NCI-H774 (cell line): Measurements from ENCODE around the gene CHD8.
"Not testable (repeated sequence)": the region's sequence is repeated elsewhere in the genome, so short reads cannot be mapped to it uniquely, and the experiment has no call there.

ENCODE experiments used
- DNase-seq: peaks from one replicate; lab custom pipeline; 2025; lab: John Stamatoyannopoulos, UW

CHD8 gene

GRCh38 chr14:21436567-21437062 is 19.3 kb downstream of the CHD8 start:
- DNase-seq: no peak

GRCh38 chr14:21431126-21431525 is 24.8 kb downstream of the CHD8 start:
- no peak for DNase-seq

- no peak for DNase-seq
These were observed 27.0 kb downstream of the CHD8 start for GRCh38 chr14:21428930-21429329.

- DNase-seq: no peak
These were observed 29.2 kb downstream of the CHD8 start for GRCh38 chr14:21426692-21427091.

GRCh38 chr14:21419528-21419927 is 36.4 kb downstream of the CHD8 start:
- DNase-seq: no peak

- DNase-seq: no peak
These were observed 40.6 kb downstream of the CHD8 start for GRCh38 chr14:21415329-21415728.

- no peak for DNase-seq
These were observed 41.7 kb downstream of the CHD8 start for GRCh38 chr14:21414137-21414631.

- no peak for DNase-seq
These were observed 47.8 kb downstream of the CHD8 start for GRCh38 chr14:21408147-21408546.

- no peak for DNase-seq
These were observed 49.7 kb downstream of the CHD8 start for GRCh38 chr14:21406213-21406612.

- DNase-seq: no peak
These were observed 50.8 kb downstream of the CHD8 start for GRCh38 chr14:21405097-21405496.

GRCh38 chr14:21399311-21399870 is 56.5 kb downstream of the CHD8 start:
- DNase-seq: no peak

GRCh38 chr14:21398901-21399300 is 57.0 kb downstream of the CHD8 start:
- no peak for DNase-seq

- DNase-seq: no peak
These were observed 60.5 kb downstream of the CHD8 start for GRCh38 chr14:21395450-21395849.

- DNase-seq: peak; percentile 12
These were observed 70.6 kb downstream of the CHD8 start for GRCh38 chr14:21385188-21385904.

- DNase-seq: no peak
These were observed 71.5 kb downstream of the CHD8 start for GRCh38 chr14:21384494-21384851.

- peak; percentile 97 for DNase-seq
These were observed 72.0 kb downstream of the CHD8 start, which contains the start of gene SUPT16H for GRCh38 chr14:21383848-21384493. TSS of gene SUPT16H (minus strand) at chr14:21384019. CDS start at chr14:21383927, 92 bp downstream.

GRCh38 chr14:21382886-21383847 is 72.8 kb downstream of the CHD8 start:
- peak; percentile 11 for DNase-seq

GRCh38 chr14:21382095-21382494 is 73.8 kb downstream of the CHD8 start:
- no peak for DNase-seq

- DNase-seq: no peak
These were observed 76.6 kb downstream of the CHD8 start for GRCh38 chr14:21379338-21379737.

- DNase-seq: no peak
These were observed 81.9 kb downstream of the CHD8 start for GRCh38 chr14:21373980-21374379.

GRCh38 chr14:21372814-21373213 is 83.1 kb downstream of the CHD8 start:
- DNase-seq: not testable (repeated sequence)
